Measurements from ENCODE around the gene WWC2.

GRCh38 chr4:183304067-183304466 is 205.0 kb downstream of the WWC2 start:
- TF ChIP-seq YY1 (IDR thresholded peaks at IDR 0.05; ENCODE audit: insufficient read depth, insufficient read length) = no peak
- no peak for TF ChIP-seq SUZ12 (IDR thresholded peaks at IDR 0.05; ENCODE audit: extremely low read depth, insufficient read depth, insufficient read length)
